Measurements from ENCODE around the gene TPRX2.
A peak's percentile ranks its signal among the peaks of the same experiment; 100 is the strongest.
"Not testable (repeated sequence)": the region's sequence is repeated elsewhere in the genome, so short reads cannot be mapped to it uniquely, and the experiment has no call there.

Gene TPRX2, protein sequence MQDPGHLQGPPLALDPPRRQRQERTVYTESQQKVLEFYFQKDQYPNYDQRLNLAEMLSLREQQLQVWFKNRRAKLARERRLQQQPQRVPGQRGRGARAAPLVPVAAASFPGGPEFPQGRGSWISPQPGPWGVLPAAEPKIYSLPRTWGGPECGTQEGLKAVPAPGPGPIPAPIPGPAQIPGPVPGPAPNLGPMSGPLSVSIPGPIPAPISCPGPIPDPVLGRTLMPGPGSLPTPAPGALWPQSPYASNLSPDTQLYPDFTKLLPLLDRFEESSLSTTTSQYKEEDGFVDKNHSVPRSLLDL

DNA sequence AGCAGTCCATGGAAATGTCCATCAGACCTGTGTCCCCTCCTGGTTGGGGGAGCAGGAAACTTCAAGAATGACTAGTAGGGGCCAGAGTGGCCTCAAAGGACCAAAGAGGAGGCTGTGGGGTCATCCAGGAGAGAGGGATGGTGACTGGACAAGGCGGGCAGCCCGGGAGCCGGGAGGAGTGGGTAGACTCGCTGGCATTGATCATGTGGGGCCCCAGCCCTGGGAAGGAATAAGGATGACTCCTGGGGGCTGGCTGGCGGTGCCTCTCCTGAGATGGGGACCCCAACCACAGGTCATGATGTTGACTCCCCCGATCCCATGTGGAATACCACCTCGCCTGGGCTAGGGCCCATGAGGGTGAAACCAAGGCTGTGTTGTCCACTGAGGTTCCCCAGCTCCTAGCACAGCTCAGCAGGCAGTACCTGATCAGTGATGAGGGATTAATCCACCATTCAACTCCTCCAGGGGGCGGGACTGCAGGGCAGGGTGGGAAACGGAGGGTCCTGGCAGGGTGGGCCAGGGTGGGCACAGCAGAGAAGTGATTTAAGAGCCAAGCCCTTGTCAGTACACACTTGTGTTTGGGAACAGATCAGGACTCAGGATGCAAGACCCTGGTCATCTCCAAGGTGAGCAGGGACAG, at the start of gene TPRX2:
Gene TPRX2, plus strand, starts transcription at position 590 of the 640 bp plus-strand sequence. Its CDS starts 12 bp downstream, at position 602.
- not testable (repeated sequence) for DNase-seq

DNA sequence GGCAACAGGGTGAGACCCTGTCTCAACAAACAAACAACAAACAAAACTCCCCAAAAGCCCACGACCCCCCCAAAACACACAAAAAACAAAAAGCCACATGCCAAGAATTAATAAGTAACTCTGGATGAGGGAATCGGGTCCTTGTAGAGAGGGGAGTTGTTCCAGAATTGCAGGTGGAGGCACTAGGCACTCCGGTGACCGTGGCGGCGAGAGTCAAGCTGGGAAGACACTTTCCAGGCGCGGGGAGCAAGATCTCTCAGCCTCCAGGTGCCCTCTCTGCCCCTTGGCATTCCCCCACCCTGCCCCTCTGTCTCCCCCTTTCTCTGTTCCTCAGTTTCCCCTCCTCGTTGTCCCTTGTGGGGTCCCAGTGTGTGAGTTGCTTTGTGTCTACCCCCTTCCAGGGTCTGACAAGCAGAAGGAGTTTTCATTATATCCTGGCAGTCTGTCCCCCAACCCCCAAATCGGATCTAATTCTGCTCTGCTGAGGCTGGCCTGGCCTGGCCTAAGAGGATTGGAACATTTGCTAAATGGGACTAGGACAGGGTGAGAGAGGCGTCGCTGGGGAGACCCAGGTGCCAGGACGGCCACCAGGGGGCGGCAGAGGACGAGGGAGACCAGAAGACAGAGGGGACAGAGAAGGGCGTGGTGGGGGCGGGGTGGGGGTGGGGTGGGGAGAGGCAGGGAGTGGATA, 45.6 kb upstream of the TPRX2 start:
- peak; percentile 15 for DNase-seq

DNA sequence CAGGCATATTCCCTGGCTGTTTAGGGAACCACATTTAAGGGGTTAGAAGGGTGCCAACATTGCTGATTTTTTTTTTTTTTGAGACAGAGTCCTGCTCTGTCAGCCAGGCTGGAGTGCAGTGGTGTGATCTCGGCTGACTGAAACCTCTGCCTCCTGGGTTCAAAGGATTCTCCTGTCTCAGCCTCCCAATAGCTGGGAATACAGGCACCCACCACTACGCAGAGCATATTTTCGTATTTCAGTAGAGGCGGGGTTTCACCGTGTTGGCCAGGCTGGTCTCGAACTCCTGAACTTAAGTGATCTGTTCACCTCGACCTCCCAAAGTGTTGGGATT, 45.1 kb upstream of the TPRX2 start:
- DNase-seq = no peak

DNA sequence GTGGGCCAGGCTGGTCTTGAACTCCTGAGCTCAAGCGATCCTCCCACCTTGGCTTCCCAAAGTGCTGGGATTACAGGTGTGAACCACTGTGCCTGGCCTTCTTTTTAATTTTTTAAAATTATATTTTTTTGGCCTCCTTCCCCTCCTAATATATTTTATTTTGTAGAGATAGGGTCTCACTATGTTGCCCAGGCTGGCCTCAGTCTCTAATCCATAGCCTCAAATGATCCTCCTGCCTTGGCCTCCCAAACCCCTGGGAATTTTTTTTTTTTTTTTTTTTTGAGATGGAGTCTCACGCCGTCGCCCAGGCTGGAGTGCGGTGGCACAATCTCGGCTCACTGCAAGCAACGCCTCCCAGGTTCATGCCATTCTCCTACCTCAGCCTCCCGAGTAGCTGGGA, 42.8 kb upstream of the TPRX2 start:
- DNase-seq = not testable (repeated sequence)

DNA sequence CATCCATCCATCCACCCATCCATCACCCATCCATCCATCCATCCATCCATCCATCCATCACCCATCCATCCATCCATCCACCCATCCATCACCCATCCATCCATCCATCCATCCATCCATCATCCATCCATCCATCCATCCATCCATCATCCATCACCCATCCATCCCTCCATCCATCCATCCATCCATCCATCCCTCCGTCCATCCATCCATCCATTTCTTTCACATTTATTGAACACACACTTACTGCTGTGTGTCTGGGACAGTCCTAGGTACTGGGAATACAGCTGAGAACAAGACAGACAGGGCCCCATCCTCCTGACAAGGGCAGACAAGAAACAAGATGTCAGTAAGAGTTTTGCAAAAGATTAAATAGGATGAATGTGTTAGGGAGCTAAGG, 40.8 kb upstream of the TPRX2 start:
- DNase-seq = not testable (repeated sequence)

DNA sequence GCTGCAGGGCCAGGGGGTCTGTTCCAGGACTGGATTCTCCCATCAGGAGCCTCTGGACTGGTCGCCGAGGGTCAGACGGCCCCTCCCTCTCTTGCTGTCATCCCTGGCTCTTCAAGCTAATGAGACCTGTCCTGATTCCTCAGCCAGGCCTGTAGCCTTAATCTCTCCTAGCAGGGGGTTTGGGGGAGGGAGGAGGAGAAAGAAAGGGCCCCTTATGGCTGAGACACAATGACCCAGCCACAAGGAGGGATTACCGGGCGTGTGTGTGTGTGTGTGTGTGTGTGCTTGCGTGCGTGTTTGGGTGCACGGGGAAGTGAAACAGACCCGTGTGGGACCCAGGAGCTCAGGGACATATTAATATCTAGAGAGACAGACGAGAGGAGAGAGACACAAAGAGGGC, 39.2 kb upstream of the TPRX2 start:
- DNase-seq = no peak

DNA sequence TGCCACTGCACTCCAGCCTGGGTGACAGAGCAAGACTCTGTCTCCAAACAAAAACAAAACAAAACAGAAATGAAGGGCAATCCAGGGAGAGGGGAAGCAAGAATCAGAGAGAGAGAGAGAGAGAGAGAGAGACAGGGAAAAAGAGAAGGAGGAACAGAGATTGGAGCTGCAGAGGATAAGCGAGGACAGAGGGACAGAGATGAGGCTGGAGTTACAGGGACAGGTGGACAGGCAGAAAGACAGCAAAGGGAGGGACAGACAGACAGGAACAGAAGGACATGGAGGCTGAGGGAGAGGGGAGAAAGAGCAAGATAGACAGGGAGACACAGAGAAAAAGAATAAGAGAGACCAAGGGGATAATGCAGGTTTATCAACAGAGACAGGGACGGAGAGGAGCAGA, 38.6 kb upstream of the TPRX2 start:
- DNase-seq = no peak

DNA sequence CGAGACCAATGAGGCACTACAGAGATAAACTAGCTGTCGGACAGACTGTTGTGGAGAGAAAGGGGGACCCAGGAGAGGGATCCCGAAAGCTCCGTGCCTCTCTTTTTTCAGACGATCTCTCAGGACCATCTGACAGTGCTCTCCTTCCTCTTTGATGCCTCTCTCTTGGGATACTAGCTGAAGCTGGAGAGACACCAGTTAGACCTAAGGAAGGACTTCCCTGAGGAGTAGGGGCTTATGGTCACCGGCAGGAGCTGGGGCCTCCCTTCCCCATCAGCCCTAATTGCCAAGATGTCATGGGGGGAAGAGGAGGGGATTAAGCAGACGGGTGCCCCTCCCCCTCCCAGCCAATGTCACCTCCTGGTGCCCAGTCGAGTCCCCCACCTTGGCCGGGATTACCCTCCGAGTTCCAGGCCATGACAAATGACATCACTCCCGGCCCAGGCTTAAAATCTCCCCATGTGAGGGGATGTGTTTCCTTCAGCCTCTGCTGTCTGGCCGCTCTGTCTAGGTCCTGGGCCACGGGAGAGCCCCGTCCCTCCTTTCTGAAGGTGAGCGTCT, 37.5 kb upstream of the TPRX2 start, which contains the start of gene CRX:
Gene CRX, plus strand, starts transcription at position 478 of the 561 bp plus-strand sequence. CDS start 12,507 bp downstream, outside the sequence.
- DNase-seq = no peak

DNA sequence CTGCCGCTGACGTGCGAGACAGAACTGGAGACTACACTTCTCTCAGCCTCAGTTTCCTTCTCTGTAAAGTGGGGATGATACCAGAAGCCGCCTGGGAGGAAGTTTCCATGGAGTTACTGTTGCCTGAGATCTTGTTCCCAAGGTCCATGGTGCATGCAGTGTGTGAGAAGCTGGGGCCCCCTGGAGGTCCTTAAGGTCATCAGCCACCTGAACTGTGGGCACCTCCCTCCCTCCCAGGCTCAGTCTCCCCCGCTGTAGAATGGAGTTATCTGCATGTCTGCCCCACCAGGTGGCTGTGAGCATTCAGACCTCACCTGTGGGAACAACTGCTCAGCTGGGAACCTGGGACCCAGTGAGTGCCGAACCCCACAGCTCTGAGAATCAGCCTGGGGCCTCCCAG, 34.6 kb upstream of the TPRX2 start:
- DNase-seq = no peak

DNA sequence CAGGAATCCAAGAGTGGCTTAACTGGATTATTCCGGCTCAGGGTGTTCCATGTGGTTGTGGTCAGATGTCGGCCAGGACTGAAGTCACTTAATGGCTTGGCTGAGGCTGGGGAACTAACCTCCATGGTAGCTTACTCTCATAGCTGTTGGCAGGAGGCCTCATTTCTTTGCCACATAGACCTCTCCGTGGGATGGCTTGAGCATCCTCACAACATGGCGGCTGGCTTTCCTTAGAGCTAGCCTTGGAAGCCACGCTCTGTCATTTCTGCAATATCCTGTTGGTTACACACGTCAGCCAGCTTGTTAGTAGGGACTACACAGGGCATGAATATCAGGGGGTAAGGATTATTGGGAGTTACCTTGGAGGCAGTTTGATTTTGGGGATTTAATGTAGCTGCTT, 32.2 kb upstream of the TPRX2 start:
- DNase-seq = no peak

DNA sequence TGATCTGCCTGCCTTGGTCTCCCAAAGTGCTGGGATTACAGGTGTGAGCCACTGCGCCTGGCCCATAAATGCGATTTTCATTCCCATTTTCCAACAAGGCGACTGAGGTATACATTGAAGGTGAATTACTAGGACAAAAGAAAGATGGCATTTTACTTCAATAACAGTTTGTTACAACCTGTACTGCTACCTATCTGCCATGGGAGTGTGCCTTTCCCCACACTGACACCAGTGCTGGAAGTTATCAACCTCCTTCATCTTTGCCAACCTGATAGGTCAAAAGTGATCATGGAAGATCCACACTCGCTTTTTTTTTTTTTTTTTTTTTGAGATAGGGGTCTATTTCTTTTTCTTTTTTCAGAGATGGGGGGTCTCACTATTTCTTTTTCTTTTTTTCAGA, 26.3 kb upstream of the TPRX2 start:
- DNase-seq = no peak

DNA sequence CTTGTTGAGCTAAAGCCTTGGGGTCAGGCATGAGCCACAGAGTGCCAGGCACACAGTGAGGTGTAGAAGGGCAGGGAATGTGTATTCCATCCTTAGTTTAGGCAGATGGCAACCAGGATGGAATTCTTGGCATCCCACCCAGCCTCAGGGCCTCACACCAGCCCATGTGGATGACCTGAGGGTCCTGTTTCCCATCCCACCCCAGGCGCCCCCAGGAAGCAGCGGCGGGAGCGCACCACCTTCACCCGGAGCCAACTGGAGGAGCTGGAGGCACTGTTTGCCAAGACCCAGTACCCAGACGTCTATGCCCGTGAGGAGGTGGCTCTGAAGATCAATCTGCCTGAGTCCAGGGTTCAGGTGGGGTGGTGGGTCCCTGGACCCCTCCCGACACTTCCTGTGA, 23.0 kb upstream of the TPRX2 start:
- no peak for DNase-seq

DNA sequence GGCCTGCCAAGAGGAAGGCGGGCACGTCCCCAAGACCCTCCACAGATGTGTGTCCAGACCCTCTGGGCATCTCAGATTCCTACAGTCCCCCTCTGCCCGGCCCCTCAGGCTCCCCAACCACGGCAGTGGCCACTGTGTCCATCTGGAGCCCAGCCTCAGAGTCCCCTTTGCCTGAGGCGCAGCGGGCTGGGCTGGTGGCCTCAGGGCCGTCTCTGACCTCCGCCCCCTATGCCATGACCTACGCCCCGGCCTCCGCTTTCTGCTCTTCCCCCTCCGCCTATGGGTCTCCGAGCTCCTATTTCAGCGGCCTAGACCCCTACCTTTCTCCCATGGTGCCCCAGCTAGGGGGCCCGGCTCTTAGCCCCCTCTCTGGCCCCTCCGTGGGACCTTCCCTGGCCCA, 19.6 kb upstream of the TPRX2 start:
- no peak for DNase-seq

DNA sequence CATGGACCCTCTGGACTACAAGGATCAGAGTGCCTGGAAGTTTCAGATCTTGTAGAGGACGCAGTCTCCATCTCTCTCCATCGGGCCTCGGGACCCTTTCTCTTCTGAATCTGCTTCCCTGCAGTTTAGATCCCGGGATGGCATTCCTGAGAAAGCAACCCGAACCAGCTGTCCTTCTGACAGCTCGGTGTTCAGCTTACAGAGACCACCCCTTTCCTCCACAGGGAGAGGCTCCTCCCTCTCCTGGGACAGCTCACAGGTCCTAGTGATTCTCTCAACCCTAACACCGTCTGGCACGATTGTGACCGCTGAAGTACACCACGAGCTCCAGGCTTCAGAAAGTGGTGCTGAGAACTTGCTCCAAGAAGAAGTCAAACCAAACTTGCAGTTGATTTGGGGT, 19.1 kb upstream of the TPRX2 start:
- no peak for DNase-seq

DNA sequence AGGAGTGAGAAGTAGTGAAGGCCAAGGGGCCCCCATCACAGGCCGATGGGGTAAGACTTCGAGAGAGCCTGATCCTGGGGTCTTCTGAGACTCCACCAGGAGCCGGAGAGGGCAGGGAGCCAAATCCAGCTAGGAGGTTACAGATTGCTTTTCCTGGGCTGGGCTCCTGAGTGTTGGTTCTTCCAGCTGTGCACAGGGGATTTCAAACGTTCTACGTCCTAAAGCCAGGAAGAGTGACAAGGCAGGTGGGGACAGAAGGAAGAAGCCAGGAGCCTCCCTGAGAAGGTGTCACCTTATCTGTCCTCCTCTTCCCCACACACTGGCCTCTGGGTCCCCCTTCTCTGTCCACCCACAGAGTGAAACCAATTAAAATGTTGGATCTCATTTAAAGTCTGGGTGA, 16.1 kb upstream of the TPRX2 start:
- DNase-seq = no peak

DNA sequence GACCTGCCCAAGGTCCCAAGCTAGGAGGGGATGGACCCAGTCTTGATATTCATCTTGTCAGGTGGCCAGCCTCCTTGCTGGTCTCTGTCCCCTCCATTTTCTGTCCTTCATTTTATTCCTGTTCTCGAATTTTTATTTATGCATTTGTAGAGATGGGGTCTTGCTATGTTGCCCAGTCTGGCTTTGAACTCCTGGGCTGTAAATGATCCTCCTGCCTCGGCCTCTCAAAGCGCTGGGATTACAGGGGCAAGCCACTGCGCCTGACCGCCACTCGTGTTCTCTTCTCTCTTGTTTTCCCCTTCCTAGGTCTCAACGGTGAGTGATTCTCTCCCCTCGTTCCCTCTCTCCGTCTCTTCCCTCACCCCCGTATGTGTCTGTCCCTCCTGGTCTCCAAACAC, 10.6 kb upstream of the TPRX2 start:
- no peak for DNase-seq

DNA sequence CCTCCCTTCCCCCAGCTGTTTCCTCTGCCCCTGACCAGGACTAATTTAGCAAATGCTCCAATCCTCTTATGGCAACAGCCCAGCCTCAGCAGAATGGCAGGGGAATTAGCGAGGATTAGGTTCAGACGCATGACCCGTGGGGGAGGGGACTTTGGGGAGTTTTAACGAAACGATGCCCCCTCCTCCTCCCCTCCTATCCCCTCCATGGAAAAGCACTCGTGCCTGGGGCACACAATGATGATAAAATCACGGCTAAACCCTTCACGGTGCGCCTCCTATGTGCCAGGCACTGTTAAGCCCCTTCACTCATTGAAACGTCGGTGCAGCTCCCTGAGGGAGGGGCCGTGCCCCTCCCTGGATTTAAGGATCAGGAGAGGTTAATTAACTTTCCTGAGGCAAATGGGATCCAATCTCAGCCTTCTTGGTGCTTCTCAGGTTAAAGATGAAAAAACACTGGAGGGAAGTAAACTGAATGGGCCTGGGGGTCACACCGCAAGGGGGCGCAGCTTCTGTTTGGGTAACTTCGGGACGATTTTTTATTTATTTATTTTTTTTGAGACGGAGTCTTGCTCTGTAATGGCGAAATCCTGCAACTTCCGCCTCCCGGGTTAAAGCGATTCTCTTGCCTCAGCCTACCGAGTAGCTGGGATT, 10.1 kb upstream of the TPRX2 start:
- DNase-seq = no peak

DNA sequence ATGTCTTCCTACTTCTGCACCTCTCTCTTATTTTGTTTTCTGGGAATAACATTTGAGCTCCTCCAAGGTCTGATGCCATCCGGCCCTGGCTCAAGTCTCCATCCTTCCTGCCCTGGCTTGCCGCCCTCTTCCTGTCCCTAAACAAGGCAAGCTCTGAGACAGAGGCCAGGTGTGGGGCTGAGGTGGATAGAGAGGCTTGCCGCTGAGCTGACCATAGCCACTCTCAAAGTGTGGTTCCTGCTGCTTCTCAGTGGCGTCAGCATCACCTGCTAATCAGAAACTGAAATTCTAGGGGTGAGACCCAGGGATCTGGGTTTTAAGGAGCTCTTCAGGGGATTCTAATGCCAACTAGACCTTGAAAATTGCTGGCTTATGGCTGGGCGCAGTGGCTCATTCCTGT, 6.0 kb upstream of the TPRX2 start:
- no peak for DNase-seq

DNA sequence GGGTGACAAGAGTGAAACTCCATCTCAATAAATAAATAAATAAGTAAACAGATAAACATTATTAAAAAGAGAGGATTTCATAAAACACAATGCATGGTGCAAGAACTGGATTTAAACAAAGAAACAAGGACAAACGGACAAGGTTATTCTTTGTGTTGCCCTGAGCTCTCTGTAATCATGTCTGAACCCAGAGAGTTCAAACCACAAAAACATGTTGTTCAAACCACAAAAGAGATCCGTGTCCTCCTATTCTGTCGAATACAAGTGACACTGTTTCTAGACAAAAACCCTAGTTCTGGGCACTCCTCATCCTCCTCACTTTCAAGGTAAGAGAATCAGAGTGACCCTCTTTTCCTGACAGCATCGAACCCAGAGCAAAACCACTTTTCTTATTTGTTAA, 4.6 kb upstream of the TPRX2 start:
- DNase-seq = no peak

DNA sequence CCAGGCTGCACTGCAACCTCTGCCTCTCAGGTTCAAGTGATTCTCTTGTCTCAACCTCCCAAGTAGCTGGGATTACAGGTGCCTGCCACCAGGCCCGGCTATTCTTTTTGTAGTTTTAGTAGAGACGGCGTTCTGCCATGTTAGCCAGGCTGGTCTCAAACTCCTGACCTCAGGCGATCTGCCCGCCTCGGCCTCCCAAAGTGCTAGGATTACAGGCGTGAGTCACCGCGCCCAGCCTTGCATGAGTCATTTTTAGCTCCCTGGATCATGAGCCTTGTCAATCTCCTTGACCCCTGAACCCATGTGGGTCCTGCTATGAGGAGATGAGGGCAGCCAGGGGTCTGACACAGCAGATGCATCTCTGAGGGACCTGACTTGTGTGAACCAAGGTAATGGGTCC, 804 bp upstream of the TPRX2 start:
- not testable (repeated sequence) for DNase-seq

DNA sequence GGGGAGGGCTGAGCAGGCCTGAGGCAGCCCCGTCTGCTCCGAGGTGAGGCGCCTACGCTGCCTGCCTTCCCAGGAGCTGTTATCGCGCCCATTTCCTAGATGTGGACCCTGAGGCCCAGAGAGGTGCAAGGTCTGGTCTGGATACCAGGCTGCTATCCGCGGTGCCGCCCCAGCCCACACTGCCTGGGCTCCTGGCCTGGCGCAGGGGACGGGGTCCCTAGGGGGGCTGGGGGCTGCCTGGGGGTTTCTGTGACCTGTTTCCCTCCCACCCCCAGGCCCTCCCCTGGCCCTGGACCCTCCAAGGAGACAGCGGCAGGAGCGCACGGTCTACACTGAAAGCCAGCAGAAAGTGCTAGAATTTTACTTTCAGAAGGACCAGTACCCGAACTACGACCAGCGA, 803 bp downstream of the TPRX2 start:
- not testable (repeated sequence) for DNase-seq

DNA sequence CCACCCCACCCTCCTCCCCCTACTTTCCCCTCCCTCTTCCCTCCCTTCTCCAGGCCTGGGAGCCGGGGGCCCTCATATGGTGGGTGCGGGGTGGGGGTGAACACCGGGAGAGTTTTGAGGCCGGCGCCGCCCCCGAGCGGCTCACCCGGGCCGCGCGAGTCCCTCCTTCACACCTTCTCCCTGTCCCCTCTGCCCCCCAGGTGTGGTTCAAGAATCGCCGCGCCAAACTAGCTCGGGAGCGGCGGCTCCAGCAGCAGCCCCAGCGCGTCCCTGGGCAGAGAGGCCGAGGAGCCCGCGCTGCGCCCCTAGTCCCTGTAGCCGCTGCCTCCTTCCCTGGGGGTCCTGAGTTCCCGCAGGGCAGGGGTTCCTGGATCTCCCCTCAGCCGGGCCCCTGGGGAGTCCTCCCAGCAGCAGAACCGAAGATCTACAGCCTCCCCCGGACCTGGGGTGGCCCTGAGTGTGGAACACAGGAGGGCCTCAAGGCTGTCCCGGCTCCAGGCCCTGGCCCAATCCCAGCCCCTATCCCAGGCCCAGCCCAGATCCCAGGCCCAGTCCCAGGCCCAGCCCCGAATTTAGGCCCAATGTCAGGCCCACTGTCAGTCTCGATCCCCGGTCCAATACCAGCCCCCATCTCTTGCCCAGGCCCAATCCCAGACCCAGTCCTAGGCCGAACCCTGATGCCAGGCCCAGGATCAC, 1.7 kb downstream of the TPRX2 start:
- no peak for DNase-seq

DNA sequence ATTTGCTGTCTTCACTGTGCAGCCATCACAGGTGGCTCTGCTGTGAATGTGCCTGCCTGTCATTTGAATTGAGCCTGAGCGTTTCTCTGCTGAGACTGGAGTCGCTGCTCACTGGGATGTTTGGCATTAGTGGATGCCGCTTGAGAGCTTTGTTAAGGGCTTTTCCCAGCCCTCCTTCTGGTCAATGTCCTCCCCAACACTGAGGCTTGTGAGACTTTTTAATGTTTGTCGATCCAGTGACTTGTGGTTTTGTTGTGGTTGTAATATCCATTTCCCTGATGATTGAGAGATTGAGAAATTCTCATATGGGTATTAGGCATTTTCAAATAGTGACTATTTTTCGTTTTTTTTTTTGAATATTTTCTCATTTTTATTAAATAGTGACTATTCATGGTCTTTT, 2.6 kb downstream of the TPRX2 start:
- DNase-seq = no peak

Measured in NCI-H774 (cell line).